ENCODE data around the gene WASHC4.
"Not testable (repeated sequence)": the region's sequence is repeated elsewhere in the genome, so short reads cannot be mapped to it uniquely, and the experiment has no call there.

WASHC4 gene

GRCh38 chr12:105162174-105162573, 54.6 kb downstream of the WASHC4 start:
- DNase-seq (ENCODE audit: low spot score), result no peak

- no peak for DNase-seq (ENCODE audit: low spot score)
Observed at GRCh38 chr12:105164068-105164467, 56.5 kb downstream of the WASHC4 start.

GRCh38 chr12:105166736-105167135, 59.2 kb downstream of the WASHC4 start:
- peak; percentile 13 for DNase-seq (ENCODE audit: low spot score)

- no peak for DNase-seq (ENCODE audit: low spot score)
Observed at GRCh38 chr12:105167346-105167745, 59.8 kb downstream of the WASHC4 start.

- no peak for DNase-seq (ENCODE audit: low spot score)
Observed at GRCh38 chr12:105168006-105168405, 60.5 kb downstream of the WASHC4 start.

- no peak for DNase-seq (ENCODE audit: low spot score)
Observed at GRCh38 chr12:105170139-105170538, 62.6 kb downstream of the WASHC4 start.

- no peak for DNase-seq (ENCODE audit: low spot score)
Observed at GRCh38 chr12:105171691-105172436, 64.3 kb downstream of the WASHC4 start.

GRCh38 chr12:105175397-105175990, 68.0 kb downstream of the WASHC4 start:
- DNase-seq (ENCODE audit: low spot score), result no peak

GRCh38 chr12:105177208-105177607, 69.7 kb downstream of the WASHC4 start:
- no peak for DNase-seq (ENCODE audit: low spot score)

GRCh38 chr12:105179114-105179513, 71.6 kb downstream of the WASHC4 start:
- not testable (repeated sequence) for DNase-seq (ENCODE audit: low spot score)

- not testable (repeated sequence) for DNase-seq (ENCODE audit: low spot score)
Observed at GRCh38 chr12:105183406-105183805, 75.9 kb downstream of the WASHC4 start.

- not testable (repeated sequence) for DNase-seq (ENCODE audit: low spot score)
Observed at GRCh38 chr12:105183976-105184375, 76.4 kb downstream of the WASHC4 start.

GRCh38 chr12:105189293-105189692, 81.8 kb downstream of the WASHC4 start:
- DNase-seq (ENCODE audit: low spot score), result no peak

GRCh38 chr12:105190530-105190929, 83.0 kb downstream of the WASHC4 start:
- DNase-seq (ENCODE audit: low spot score), result no peak

GRCh38 chr12:105192624-105193225, 85.2 kb downstream of the WASHC4 start:
- DNase-seq (ENCODE audit: low spot score), result no peak

GRCh38 chr12:105194947-105195346, 87.4 kb downstream of the WASHC4 start:
- no peak for DNase-seq (ENCODE audit: low spot score)

- DNase-seq (ENCODE audit: low spot score), result no peak
Observed at GRCh38 chr12:105196090-105196489, 88.6 kb downstream of the WASHC4 start.

GRCh38 chr12:105198961-105199360, 91.4 kb downstream of the WASHC4 start:
- no peak for DNase-seq (ENCODE audit: low spot score)

- no peak for DNase-seq (ENCODE audit: low spot score)
Observed at GRCh38 chr12:105200385-105200784, 92.9 kb downstream of the WASHC4 start.

- no peak for DNase-seq (ENCODE audit: low spot score)
Observed at GRCh38 chr12:105201299-105201698, 93.8 kb downstream of the WASHC4 start.

GRCh38 chr12:105202202-105202601, 94.7 kb downstream of the WASHC4 start:
- DNase-seq (ENCODE audit: low spot score), result no peak

GRCh38 chr12:105204127-105204526, 96.6 kb downstream of the WASHC4 start:
- DNase-seq (ENCODE audit: low spot score), result no peak

- DNase-seq (ENCODE audit: low spot score), result no peak
Observed at GRCh38 chr12:105204916-105205315, 97.4 kb downstream of the WASHC4 start.
